H9 (cell line): ENCODE measurements around the gene CYP26A1. TPM values are rescaled to one million over a fixed set of nuclear protein-coding genes. Genes with fewer than 3 reads are reported as not detected.
A peak's percentile ranks its signal among the peaks of the same experiment; 100 is the strongest.

Experiments
- DNase-seq: peaks from one replicate; pipeline ENCODE4 v3.0.0-alpha.2; 2017
- H2AFZ ChIP-seq: one replicate; pipeline ENCODE4 v1.6.1; 2013; ENCODE audit warnings: mild to moderate bottlenecking, low read length, control low read depth, moderate library complexity
- H2AK5ac ChIP-seq: 2 replicates; pipeline ENCODE4 v1.6.1; 2013; ENCODE audit warnings: low read length, control low read depth, mixed read lengths; ENCODE audit not compliant: insufficient read length
- H2BK120ac ChIP-seq: one replicate; pipeline ENCODE4 v1.6.1; 2013; ENCODE audit warnings: low read depth, mild to moderate bottlenecking, low read length, control low read depth, inconsistent platforms; ENCODE audit not compliant: poor library complexity, severe bottlenecking
- H2BK12ac ChIP-seq: 2 replicates; pipeline ENCODE4 v1.6.1; 2013; ENCODE audit warnings: low read length, control low read depth, mixed read lengths, low read depth; ENCODE audit not compliant: insufficient read length
- H2BK15ac ChIP-seq: 2 replicates; pipeline ENCODE4 v1.6.1; 2013; ENCODE audit warnings: low read depth, low read length, control low read depth
- H2BK20ac ChIP-seq: one replicate; pipeline ENCODE4 v1.6.1; 2013; ENCODE audit warnings: low read depth, mild to moderate bottlenecking, low read length, control low read depth, inconsistent platforms; ENCODE audit not compliant: poor library complexity, severe bottlenecking
- H2BK5ac ChIP-seq: 2 replicates; pipeline ENCODE4 v1.6.1; 2013; ENCODE audit warnings: low read length, control low read depth, mixed read lengths; ENCODE audit not compliant: insufficient read length
- H3K14ac ChIP-seq: 2 replicates; pipeline ENCODE4 v1.6.1; 2013; ENCODE audit warnings: low read length, control low read depth; ENCODE audit not compliant: insufficient read depth
- H3K18ac ChIP-seq: 2 replicates; pipeline ENCODE4 v1.6.1; 2013; ENCODE audit warnings: low read depth, mild to moderate bottlenecking, mixed read lengths, low read length, control low read depth; ENCODE audit not compliant: insufficient read length
- H3K23ac ChIP-seq: 2 replicates; pipeline ENCODE4 v1.6.1; 2013; ENCODE audit warnings: low read length, control low read depth, mixed read lengths, low read depth; ENCODE audit not compliant: insufficient read length
- H3K23me2 ChIP-seq: 2 replicates; pipeline ENCODE4 v1.6.1; 2013; ENCODE audit warnings: low read depth, mild to moderate bottlenecking, mixed read lengths, low read length, control low read depth; ENCODE audit not compliant: insufficient read length, poor library complexity, severe bottlenecking
- H3K27ac ChIP-seq: 2 replicates; pipeline ENCODE4 v1.5.1; 2013; ENCODE audit warnings: low read length, control low read depth, mixed read lengths, low read depth; ENCODE audit not compliant: insufficient read length
- H3K27me3 ChIP-seq: 2 replicates; pipeline ENCODE4 v1.6.1; 2013; ENCODE audit warnings: low read length, control low read depth, inconsistent platforms; ENCODE audit not compliant: insufficient read depth
- H3K4ac ChIP-seq: 2 replicates; pipeline ENCODE4 v1.6.1; 2013; ENCODE audit warnings: low read depth, mild to moderate bottlenecking, control low read depth, inconsistent platforms, low read length, moderate library complexity
- H3K4me1 ChIP-seq: 2 replicates; pipeline ENCODE4 v1.6.1; 2013; ENCODE audit warnings: low read length, control low read depth, inconsistent platforms; ENCODE audit not compliant: insufficient read depth
- H3K4me2 ChIP-seq: 2 replicates; pipeline ENCODE4 v1.6.1; 2013; ENCODE audit warnings: low read length, control low read depth, mixed read lengths; ENCODE audit not compliant: insufficient read length, insufficient read depth
- H3K56ac ChIP-seq: 2 replicates; pipeline ENCODE4 v1.6.1; 2013; ENCODE audit warnings: low read depth, mild to moderate bottlenecking, mixed read lengths, low read length, control low read depth; ENCODE audit not compliant: insufficient read length
- H3K79me1 ChIP-seq: 2 replicates; pipeline ENCODE4 v1.6.1; 2013; ENCODE audit warnings: low read depth, mild to moderate bottlenecking, moderate library complexity, low read length, control low read depth, inconsistent platforms; ENCODE audit not compliant: insufficient read depth, poor library complexity, severe bottlenecking
- H3K79me2 ChIP-seq: 2 replicates; pipeline ENCODE4 v1.6.1; 2013; ENCODE audit warnings: low read length, control low read depth, inconsistent platforms; ENCODE audit not compliant: insufficient read depth
- H3K9ac ChIP-seq: 2 replicates; pipeline ENCODE4 v1.6.1; 2013; ENCODE audit warnings: low read length, control low read depth, mixed read lengths; ENCODE audit not compliant: insufficient read length; ENCODE audit errors: extremely low read depth
- H3K9me3 ChIP-seq: one replicate; pipeline ENCODE4 v1.6.1; 2013; ENCODE audit warnings: low read depth, low read length, inconsistent platforms; ENCODE audit not compliant: control insufficient read depth
- H3T11ph ChIP-seq: one replicate; pipeline ENCODE4 v1.6.1; 2013; ENCODE audit warnings: mild to moderate bottlenecking, low read length, control low read depth, inconsistent platforms
- H4K20me1 ChIP-seq: one replicate; pipeline ENCODE4 v1.6.1; 2013; ENCODE audit not compliant: control insufficient read depth, insufficient read length, insufficient read depth
- H4K5ac ChIP-seq: 2 replicates; pipeline ENCODE4 v1.6.1; 2013; ENCODE audit warnings: low read depth, mild to moderate bottlenecking, mixed read lengths, low read length, control low read depth; ENCODE audit not compliant: insufficient read length
- H4K8ac ChIP-seq: replicated peaks from 2 replicates; pipeline ENCODE4 v1.6.1; 2013; ENCODE audit warnings: low read length, control low read depth, mixed read lengths, low read depth; ENCODE audit not compliant: insufficient read length
- H4K91ac ChIP-seq: 2 replicates; pipeline ENCODE4 v1.6.1; 2013; ENCODE audit warnings: low read depth, mild to moderate bottlenecking, moderate library complexity, mixed read lengths, low read length, control low read depth; ENCODE audit not compliant: insufficient read length
- H3K27ac Mint-ChIP-seq, 3 experiments: 2 replicates in 2 of 3; 3 replicates in 1 of 3; pipeline ENCODE4 v1.8.0; 2020 to 2021; ENCODE audit warnings: mixed read lengths in 3 of 3, mild to moderate bottlenecking in 1 of 3, moderate library complexity in 1 of 3
- H3K27me3 Mint-ChIP-seq: 2 replicates; pipeline ENCODE4 v1.8.0; 2021; ENCODE audit warnings: low read depth, mild to moderate bottlenecking, moderate library complexity, mixed read lengths
- H3K36me3 Mint-ChIP-seq, 3 experiments: 2 replicates in 2 of 3; 3 replicates in 1 of 3; pipeline ENCODE4 v1.8.0; 2020 to 2021; ENCODE audit warnings: low read depth in 3 of 3, mixed read lengths in 3 of 3; ENCODE audit not compliant: insufficient read depth in 1 of 3
- H3K4me1 Mint-ChIP-seq, 2 experiments: 2 replicates each; pipeline ENCODE4 v1.8.0; 2020; ENCODE audit warnings: mixed read lengths in 2 of 2
- H3K4me3 Mint-ChIP-seq, 2 experiments: 2 replicates in 1 of 2; 3 replicates in 1 of 2; pipeline ENCODE4 v1.8.0; 2020 to 2021; ENCODE audit warnings: mild to moderate bottlenecking in 2 of 2, mixed read lengths in 2 of 2, moderate library complexity in 1 of 2
- H3K9me3 Mint-ChIP-seq, 2 experiments: 2 replicates in 1 of 2; 3 replicates in 1 of 2; pipeline ENCODE4 v1.8.0; 2020; ENCODE audit warnings: mild to moderate bottlenecking in 2 of 2, mixed read lengths in 2 of 2, moderate library complexity in 1 of 2
- WGBS: extraction: QIAGEN DNeasy Blood & Tissue Kit; methylation state at CpG from one replicate; pipeline ENCODE4 v1.1.7; 2013; ENCODE audit warnings: missing lambda C conversion rate, low lambda C conversion rate, mixed read lengths; ENCODE audit not compliant: insufficient read length; ENCODE audit errors: extremely low coverage; 5-methylcytosine and 5-hydroxymethylcytosine counted together
- total RNA-seq: library from RNA; stranded (reverse); gene quantifications from 2 replicates; pipeline ENCODE4 v1.2.1, GENCODE V29; 2021
- TF ChIP-seq, protein P1 (sequence below): fragments of 200-600 bp; sonication (generic); conservative IDR thresholded peaks from 3 replicates; pipeline ENCODE4 v1.8.0; 2021; ENCODE audit warnings: antibody characterized with exemption, mild to moderate bottlenecking

CYP26A1 gene
- total RNA-seq, 1 experiment from 2014 or later, result 72.1 TPM

DNA sequence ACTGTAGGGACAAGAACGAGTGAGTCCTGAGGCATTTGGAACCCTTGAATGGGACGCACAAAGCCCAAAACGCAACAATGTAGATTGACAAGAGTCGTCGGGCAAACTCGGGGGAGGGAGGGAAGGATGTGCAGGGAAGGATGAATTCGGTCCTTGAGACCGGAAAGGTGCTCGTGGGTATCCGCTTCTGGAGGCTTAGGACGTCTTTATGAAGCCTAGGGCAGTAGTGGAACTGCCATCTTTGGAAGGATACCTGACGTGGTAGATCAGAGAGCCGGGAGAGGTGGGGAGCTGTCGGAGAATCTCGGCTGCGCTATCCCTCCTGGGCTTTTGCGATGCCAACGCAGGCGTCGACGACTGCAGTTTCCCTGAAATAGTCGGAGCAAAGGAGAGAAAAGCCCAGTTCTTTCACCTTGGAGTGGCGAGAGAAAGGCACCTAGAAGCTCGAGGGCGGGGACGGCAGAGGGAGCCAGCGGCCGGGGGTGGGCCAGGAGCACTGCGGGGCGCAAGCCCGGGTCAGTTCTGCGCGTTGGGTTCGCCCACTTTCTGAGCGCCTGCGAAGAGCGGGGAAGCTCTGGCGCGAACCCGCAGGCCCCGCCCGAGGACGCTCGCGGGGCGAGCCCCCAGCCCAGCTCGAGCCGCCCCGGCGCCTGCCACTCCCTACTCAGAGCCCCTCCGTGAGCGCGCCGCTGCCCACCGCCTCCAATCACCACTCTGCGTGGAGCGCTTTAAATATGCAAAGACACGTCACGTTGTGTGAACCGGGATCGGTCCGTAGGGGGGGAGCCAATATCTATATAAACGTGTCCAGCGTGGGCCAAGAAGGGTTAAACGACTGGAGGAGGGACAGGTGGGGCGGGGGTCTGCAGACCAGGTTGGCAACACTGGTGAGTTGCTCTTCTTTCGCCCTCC, 13.5 kb upstream of the CYP26A1 start, which contains the start of gene CYP26C1:
Gene CYP26C1, plus strand, starts transcription at position 824 of the 912 bp plus-strand sequence. CDS start 466 bp downstream, outside the sequence.
- Mint-ChIP-seq H3K27me3 (peaks cover 63% of the 10 kb centered on the region), H3K9me3 (peaks cover 3 to 8% of the 10 kb centered on the region in 2 experiments; a peak in 3 of 5 replicates), H3K27ac (no peak within 1 kb of the TSS), H3K4me3 (peak within 1 kb of the TSS; percentile 55 to 78), H3K36me3 (peaks cover 0 to 14% (median 5%) of the 10 kb centered on the region in 3 experiments; a peak in 5 of 7 replicates), H3K4me1 (peaks cover 27 to 45% of the 10 kb centered on the region in 2 experiments)
- H2BK20ac ChIP-seq, result no peak within 1 kb of the TSS
- H3K79me2 ChIP-seq, result no peaks in the 10 kb centered on the region
- TF ChIP-seq, protein P1, sequence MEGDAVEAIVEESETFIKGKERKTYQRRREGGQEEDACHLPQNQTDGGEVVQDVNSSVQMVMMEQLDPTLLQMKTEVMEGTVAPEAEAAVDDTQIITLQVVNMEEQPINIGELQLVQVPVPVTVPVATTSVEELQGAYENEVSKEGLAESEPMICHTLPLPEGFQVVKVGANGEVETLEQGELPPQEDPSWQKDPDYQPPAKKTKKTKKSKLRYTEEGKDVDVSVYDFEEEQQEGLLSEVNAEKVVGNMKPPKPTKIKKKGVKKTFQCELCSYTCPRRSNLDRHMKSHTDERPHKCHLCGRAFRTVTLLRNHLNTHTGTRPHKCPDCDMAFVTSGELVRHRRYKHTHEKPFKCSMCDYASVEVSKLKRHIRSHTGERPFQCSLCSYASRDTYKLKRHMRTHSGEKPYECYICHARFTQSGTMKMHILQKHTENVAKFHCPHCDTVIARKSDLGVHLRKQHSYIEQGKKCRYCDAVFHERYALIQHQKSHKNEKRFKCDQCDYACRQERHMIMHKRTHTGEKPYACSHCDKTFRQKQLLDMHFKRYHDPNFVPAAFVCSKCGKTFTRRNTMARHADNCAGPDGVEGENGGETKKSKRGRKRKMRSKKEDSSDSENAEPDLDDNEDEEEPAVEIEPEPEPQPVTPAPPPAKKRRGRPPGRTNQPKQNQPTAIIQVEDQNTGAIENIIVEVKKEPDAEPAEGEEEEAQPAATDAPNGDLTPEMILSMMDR, result no peak; the same call in 2 of the 3 replicates
- H4K5ac ChIP-seq, result no peak within 1 kb of the TSS
- peak; percentile 47 for DNase-seq
- H3T11ph ChIP-seq, result no peak within 1 kb of the TSS
- H4K20me1 ChIP-seq, result no peaks in the 10 kb centered on the region
- H3K9ac ChIP-seq, result no peak within 1 kb of the TSS
- H3K27me3 ChIP-seq, result peaks cover 53% of the 10 kb centered on the region
- H4K8ac ChIP-seq, result no peak within 1 kb of the TSS
- no peak within 1 kb of the TSS for H2BK120ac ChIP-seq
- H3K9me3 ChIP-seq, result no peaks in the 10 kb centered on the region
- peak within 1 kb of the TSS; percentile 35 for H3K4me2 ChIP-seq
- no peak within 1 kb of the TSS for H3K56ac ChIP-seq
- no peaks in the 10 kb centered on the region for H3K79me1 ChIP-seq
- no peak within 1 kb of the TSS; the same call in 1 of the 2 replicates for H3K14ac ChIP-seq
- no peaks in the 10 kb centered on the region for H3K4me1 ChIP-seq
- no peak within 1 kb of the TSS for H2BK12ac ChIP-seq
- H4K91ac ChIP-seq, result no peak within 1 kb of the TSS
- H2AK5ac ChIP-seq, result no peak within 1 kb of the TSS
- no CpG with 5 or more reads among the region's 67 CpGs for WGBS
- H3K27ac ChIP-seq, result no peak within 1 kb of the TSS
- no peak within 1 kb of the TSS for H3K18ac ChIP-seq
- no peak within 1 kb of the TSS for H2AFZ ChIP-seq
- H2BK15ac ChIP-seq, result no peak within 1 kb of the TSS
- H2BK5ac ChIP-seq, result no peak within 1 kb of the TSS
- no peaks in the 10 kb centered on the region for H3K23me2 ChIP-seq
- no peak within 1 kb of the TSS for H3K23ac ChIP-seq
- no peak within 1 kb of the TSS for H3K4ac ChIP-seq
